Thyroid gland (tissue), 4 donors: ENCODE data around the gene OBP2B.

ENCODE experiments used
- CTCF ChIP-seq, 6 experiments: fragments of 200-600 bp in 3 of 6; fragments of 450-650 bp in 3 of 6; sonication (generic) in 3 of 6; IDR thresholded peaks; one replicate each; pipeline ENCODE4 v1.5.1; 2016 to 2019; ENCODE audit warnings: antibody characterized with exemption in 6 of 6, mild to moderate bottlenecking in 2 of 6, inconsistent platforms in 1 of 6, moderate library complexity in 1 of 6
- POLR2A ChIP-seq, 2 donors: fragments of 450-650 bp; IDR thresholded peaks; one replicate each; pipeline ENCODE4 v1.6.1; 2017; ENCODE audit warnings: antibody characterized with exemption in 2 of 2, mild to moderate bottlenecking in 2 of 2, moderate library complexity in 1 of 2

- TF ChIP-seq CTCF (IDR thresholded peaks at IDR 0.05) (no peak), POLR2A (IDR thresholded peaks at IDR 0.05) (no peak)
Observed at GRCh38 chr9:133187561-133188005, 21.5 kb downstream of the OBP2B start.
